Testis (tissue), 3 donors: Measurements from ENCODE around the gene RNF141. TPM values are rescaled to one million over a fixed set of nuclear protein-coding genes. Genes with fewer than 3 reads are reported as not detected.

ENCODE experiments used
- DNase-seq: peaks from one replicate; pipeline ENCODE4 v3.0.0-alpha.2; 2019
- H3K27ac ChIP-seq, 2 donors: fragments of 200-600 bp; sonication (generic); one replicate each; pipeline ENCODE4 v1.5.1; 2019
- H3K27me3 ChIP-seq: fragments of 200-600 bp; sonication (generic); one replicate; pipeline ENCODE4 v1.5.1; 2019
- H3K36me3 ChIP-seq: fragments of 200-600 bp; sonication (generic); one replicate; pipeline ENCODE4 v1.5.1; 2017; ENCODE audit warnings: low read depth; ENCODE audit errors: missing control alignments
- H3K4me1 ChIP-seq: fragments of 200-600 bp; sonication (generic); one replicate; pipeline ENCODE4 v1.5.1; 2019
- H3K4me3 ChIP-seq, 2 donors: fragments of 200-600 bp; sonication (generic); one replicate each; pipeline ENCODE4 v1.5.1; 2017 to 2019
- H3K9me3 ChIP-seq: fragments of 200-600 bp; sonication (generic); one replicate; pipeline ENCODE4 v1.5.1; 2017
- CTCF ChIP-seq, 3 experiments: fragments of 450-650 bp in 2 of 3; fragments of 200-600 bp in 1 of 3; sonication (generic) in 1 of 3; IDR thresholded peaks; one replicate each; pipeline ENCODE4 v1.5.1; 2016 to 2019; ENCODE audit warnings: antibody characterized with exemption in 3 of 3, mild to moderate bottlenecking in 2 of 3, moderate library complexity in 1 of 3
- POLR2A ChIP-seq: fragments of 450-650 bp; IDR thresholded peaks from one replicate; pipeline ENCODE4 v1.6.1; 2017; ENCODE audit warnings: antibody characterized with exemption, mild to moderate bottlenecking, moderate library complexity
- WGBS, 2 donors: methylation state at CpG; one replicate each; pipeline ENCODE4 v1.1.5; 2018; 5-methylcytosine and 5-hydroxymethylcytosine counted together
- intact Hi-C: fragments of 100-400 bp; cut with DNase I; formaldehyde crosslinking; loops from one replicate; pipeline ENCODE4 v1.15.1; 2023; ENCODE audit warnings: low total_unique reads
- polyA plus RNA-seq: library from polyadenylated mRNA; stranded (reverse); fragments of 350-450 nt; fragmentation: Illumina TruSeq; extraction: RNeasy Lipid Tissue Mini Kit (QIAGEN cat#74804); gene quantifications from one replicate; pipeline ENCODE4 v1.2.3, GENCODE V29; 2014; ENCODE audit warnings: low read depth, low replicate concordance; ENCODE audit not compliant: insufficient read depth
- total RNA-seq, 2 donors: library from RNA; depleted of rRNA; stranded (reverse); fragments of >200 nt; gene quantifications; one replicate each; pipeline ENCODE4 v1.2.3, GENCODE V29; 2016

RNF141 gene
- total and polyA plus RNA-seq, 3 donors from 2014 or later = 63.1 to 172 (median 91.3) TPM

GRCh38 chr11:10539339-10539738 lies 1.6 kb downstream of the RNF141 start:
- Histone ChIP-seq H3K27me3 (no peaks in the 10 kb centered on the region), H3K4me1 (no peaks in the 10 kb centered on the region), H3K4me3 (no peak overlapping the region), H3K36me3 (no peaks in the 10 kb centered on the region), H3K27ac (no peak overlapping the region), H3K9me3 (no peaks in the 10 kb centered on the region)
- intact Hi-C loops = no loop called here
- no peak for DNase-seq
- TF ChIP-seq POLR2A (no peak), CTCF (IDR thresholded peaks at IDR 0.05) (no peak)

GRCh38 chr11:10538924-10539323 lies 2.1 kb downstream of the RNF141 start:
- no peaks in the 10 kb centered on the region for H3K36me3 ChIP-seq
- no peak overlapping the region for H3K27ac ChIP-seq
- H3K27me3 ChIP-seq = no peaks in the 10 kb centered on the region
- no peak for DNase-seq
- intact Hi-C loops = no loop called here
- WGBS, 2 donors = 48 to 65% methylated on average over 1 of the region's 1 CpG
- H3K4me1 ChIP-seq = no peaks in the 10 kb centered on the region
- no peak for TF ChIP-seq CTCF (IDR thresholded peaks at IDR 0.05)
- TF ChIP-seq POLR2A = no peak
- H3K4me3 ChIP-seq = no peak overlapping the region
- H3K9me3 ChIP-seq = no peaks in the 10 kb centered on the region

GRCh38 chr11:10537600-10537999 lies 3.4 kb downstream of the RNF141 start:
- Histone ChIP-seq H3K9me3 (no peaks in the 10 kb centered on the region), H3K27me3 (no peaks in the 10 kb centered on the region), H3K4me3 (no peak overlapping the region), H3K4me1 (no peaks in the 10 kb centered on the region), H3K27ac (no peak overlapping the region), H3K36me3 (no peaks in the 10 kb centered on the region)
- intact Hi-C loops = no loop called here
- DNase-seq = no peak
- TF ChIP-seq POLR2A = no peak
- no peak for TF ChIP-seq CTCF (IDR thresholded peaks at IDR 0.05)

GRCh38 chr11:10534316-10534715 lies 6.7 kb downstream of the RNF141 start:
- no peaks in the 10 kb centered on the region for H3K9me3 ChIP-seq
- H3K4me3 ChIP-seq = no peak overlapping the region
- DNase-seq = no peak
- intact Hi-C loops = no loop called here
- no peaks in the 10 kb centered on the region for H3K27me3 ChIP-seq
- H3K27ac ChIP-seq = no peak overlapping the region
- no peak for TF ChIP-seq POLR2A
- TF ChIP-seq CTCF (IDR thresholded peaks at IDR 0.05) = no peak
- no peaks in the 10 kb centered on the region for H3K4me1 ChIP-seq
- WGBS, 2 donors = 80 to 84% methylated on average over 2 of the region's 2 CpGs
- no peaks in the 10 kb centered on the region for H3K36me3 ChIP-seq

- no peaks in the 10 kb centered on the region for H3K4me1 ChIP-seq
- no peak overlapping the region for H3K4me3 ChIP-seq
- DNase-seq = no peak
- H3K27ac ChIP-seq = no peak overlapping the region
- H3K36me3 ChIP-seq = no peaks in the 10 kb centered on the region
- intact Hi-C loops = no loop called here
- no peaks in the 10 kb centered on the region for H3K27me3 ChIP-seq
- TF ChIP-seq POLR2A = no peak
- TF ChIP-seq CTCF (IDR thresholded peaks at IDR 0.05) = no peak
- H3K9me3 ChIP-seq = no peaks in the 10 kb centered on the region
Measured at GRCh38 chr11:10533323-10533722, 7.7 kb downstream of the RNF141 start.
